ENCODE measurements around the gene WWOX.

DNA sequence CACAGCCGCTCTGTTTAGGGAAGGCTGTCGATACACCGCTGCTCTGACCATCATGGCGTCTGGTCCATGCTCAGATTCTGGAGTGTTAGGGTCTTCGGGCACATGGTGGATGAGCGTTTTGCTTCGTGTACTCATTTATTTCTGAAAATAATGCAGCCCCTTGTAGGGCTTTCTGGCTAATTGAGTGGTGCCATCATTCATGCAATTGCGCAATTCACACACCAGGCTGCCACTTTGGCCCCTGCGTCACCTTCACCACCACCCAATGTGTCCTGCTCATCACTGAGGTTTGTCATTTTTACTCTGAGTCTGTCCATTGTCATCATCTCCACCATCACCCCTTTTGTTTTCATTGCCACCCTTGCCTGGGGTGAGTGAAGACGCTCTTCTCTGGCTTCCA lies 557.4 kb downstream of the WWOX start:
- TF ChIP-seq, protein P1, sequence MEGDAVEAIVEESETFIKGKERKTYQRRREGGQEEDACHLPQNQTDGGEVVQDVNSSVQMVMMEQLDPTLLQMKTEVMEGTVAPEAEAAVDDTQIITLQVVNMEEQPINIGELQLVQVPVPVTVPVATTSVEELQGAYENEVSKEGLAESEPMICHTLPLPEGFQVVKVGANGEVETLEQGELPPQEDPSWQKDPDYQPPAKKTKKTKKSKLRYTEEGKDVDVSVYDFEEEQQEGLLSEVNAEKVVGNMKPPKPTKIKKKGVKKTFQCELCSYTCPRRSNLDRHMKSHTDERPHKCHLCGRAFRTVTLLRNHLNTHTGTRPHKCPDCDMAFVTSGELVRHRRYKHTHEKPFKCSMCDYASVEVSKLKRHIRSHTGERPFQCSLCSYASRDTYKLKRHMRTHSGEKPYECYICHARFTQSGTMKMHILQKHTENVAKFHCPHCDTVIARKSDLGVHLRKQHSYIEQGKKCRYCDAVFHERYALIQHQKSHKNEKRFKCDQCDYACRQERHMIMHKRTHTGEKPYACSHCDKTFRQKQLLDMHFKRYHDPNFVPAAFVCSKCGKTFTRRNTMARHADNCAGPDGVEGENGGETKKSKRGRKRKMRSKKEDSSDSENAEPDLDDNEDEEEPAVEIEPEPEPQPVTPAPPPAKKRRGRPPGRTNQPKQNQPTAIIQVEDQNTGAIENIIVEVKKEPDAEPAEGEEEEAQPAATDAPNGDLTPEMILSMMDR (IDR thresholded peaks at IDR 0.05), result no peak
- TF ChIP-seq POLR2A (IDR thresholded peaks at IDR 0.05), result no peak

Measured in right lobe of liver (tissue), 4 donors.